ENCODE data around the gene ZNF646.

DNA sequence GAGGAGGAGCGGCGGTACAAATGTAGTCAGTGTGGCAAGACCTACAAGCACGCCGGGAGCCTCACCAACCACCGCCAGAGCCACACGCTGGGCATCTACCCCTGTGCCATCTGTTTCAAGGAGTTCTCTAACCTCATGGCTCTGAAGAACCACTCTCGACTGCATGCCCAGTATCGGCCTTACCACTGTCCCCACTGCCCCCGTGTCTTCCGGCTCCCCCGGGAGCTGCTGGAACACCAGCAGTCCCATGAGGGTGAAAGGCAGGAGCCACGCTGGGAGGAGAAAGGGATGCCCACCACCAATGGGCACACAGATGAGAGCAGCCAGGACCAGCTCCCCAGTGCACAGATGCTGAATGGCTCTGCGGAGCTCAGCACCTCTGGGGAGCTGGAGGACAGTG is 2.8 kb downstream of the ZNF646 start:
- TF ChIP-seq, protein P1, sequence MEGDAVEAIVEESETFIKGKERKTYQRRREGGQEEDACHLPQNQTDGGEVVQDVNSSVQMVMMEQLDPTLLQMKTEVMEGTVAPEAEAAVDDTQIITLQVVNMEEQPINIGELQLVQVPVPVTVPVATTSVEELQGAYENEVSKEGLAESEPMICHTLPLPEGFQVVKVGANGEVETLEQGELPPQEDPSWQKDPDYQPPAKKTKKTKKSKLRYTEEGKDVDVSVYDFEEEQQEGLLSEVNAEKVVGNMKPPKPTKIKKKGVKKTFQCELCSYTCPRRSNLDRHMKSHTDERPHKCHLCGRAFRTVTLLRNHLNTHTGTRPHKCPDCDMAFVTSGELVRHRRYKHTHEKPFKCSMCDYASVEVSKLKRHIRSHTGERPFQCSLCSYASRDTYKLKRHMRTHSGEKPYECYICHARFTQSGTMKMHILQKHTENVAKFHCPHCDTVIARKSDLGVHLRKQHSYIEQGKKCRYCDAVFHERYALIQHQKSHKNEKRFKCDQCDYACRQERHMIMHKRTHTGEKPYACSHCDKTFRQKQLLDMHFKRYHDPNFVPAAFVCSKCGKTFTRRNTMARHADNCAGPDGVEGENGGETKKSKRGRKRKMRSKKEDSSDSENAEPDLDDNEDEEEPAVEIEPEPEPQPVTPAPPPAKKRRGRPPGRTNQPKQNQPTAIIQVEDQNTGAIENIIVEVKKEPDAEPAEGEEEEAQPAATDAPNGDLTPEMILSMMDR (IDR thresholded peaks at IDR 0.05): no peak
- TF ChIP-seq POLR2A (IDR thresholded peaks at IDR 0.05): no peak

All from upper lobe of left lung (tissue), 4 donors.